ENCODE measurements around the gene CATSPERE. TPM values are rescaled to one million over a fixed set of nuclear protein-coding genes. Genes with fewer than 3 reads are reported as not detected.

Gene CATSPERE
- total and polyA plus RNA-seq, 9 of the 15 experiments (the other 6 are each of a cell fraction or from before 2014, with no cell fraction given) = 0.06 to 0.16 (median 0.09) TPM; not detected in 3

DNA sequence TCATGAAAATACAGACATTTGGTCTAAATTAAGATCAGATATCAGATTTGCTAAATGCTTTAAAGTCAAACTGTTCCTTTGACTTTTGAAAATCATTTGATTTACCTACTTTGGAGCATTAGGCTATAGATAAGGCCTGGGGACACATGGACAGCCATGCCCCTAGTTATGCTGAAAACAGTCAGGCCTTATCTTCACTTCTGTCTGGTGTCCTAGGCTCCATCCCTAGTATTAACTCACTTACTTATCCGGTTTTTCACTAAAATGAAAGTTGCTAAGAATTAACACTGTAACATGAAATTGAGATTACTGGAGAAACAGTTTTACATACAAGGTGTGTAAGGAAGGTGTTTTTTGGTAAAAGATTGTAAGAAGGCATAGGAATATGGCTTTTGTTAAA, 4.5 kb upstream of the CATSPERE start (continued):
- TF ChIP-seq, protein P1, sequence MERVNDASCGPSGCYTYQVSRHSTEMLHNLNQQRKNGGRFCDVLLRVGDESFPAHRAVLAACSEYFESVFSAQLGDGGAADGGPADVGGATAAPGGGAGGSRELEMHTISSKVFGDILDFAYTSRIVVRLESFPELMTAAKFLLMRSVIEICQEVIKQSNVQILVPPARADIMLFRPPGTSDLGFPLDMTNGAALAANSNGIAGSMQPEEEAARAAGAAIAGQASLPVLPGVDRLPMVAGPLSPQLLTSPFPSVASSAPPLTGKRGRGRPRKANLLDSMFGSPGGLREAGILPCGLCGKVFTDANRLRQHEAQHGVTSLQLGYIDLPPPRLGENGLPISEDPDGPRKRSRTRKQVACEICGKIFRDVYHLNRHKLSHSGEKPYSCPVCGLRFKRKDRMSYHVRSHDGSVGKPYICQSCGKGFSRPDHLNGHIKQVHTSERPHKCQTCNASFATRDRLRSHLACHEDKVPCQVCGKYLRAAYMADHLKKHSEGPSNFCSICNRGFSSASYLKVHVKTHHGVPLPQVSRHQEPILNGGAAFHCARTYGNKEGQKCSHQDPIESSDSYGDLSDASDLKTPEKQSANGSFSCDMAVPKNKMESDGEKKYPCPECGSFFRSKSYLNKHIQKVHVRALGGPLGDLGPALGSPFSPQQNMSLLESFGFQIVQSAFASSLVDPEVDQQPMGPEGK (CRISPR knock-in tag; IDR thresholded peaks at IDR 0.05; ENCODE audit: borderline replicate concordance) = no peak
- TF ChIP-seq SLC30A9 (CRISPR knock-in tag; IDR thresholded peaks at IDR 0.05) (no peak), RUNX1 (IDR thresholded peaks at IDR 0.05; ENCODE audit: low read depth) (no peak), CBFA2T2 (conservative IDR thresholded peaks at IDR 0.05) (peak; percentile 40; the same call in 1 of the 2 replicates), ZNF212 (CRISPR knock-in tag; IDR thresholded peaks at IDR 0.05) (no peak), XRCC4 (IDR thresholded peaks at IDR 0.05; ENCODE audit: extremely low read depth, insufficient read depth, insufficient read length) (no peak), BDP1 (IDR thresholded peaks at IDR 0.05; ENCODE audit: insufficient read depth, insufficient read length) (no peak), SMC3 (conservative IDR thresholded peaks at IDR 0.05; ENCODE audit: insufficient read depth, low read depth, low read length) (no peak), KLF1 (tag; IDR thresholded peaks at IDR 0.05) (no peak), HCFC1 (IDR thresholded peaks at IDR 0.05; ENCODE audit: low read depth, low read length) (no peak), TAL1 (IDR thresholded peaks at IDR 0.05) (peak; percentile 12; the same call in 1 of the 2 replicates), TCF3 (CRISPR knock-in tag; IDR thresholded peaks at IDR 0.05) (peak; percentile 20; the same call in 1 of the 2 replicates)
- TF ChIP-seq, protein P2, sequence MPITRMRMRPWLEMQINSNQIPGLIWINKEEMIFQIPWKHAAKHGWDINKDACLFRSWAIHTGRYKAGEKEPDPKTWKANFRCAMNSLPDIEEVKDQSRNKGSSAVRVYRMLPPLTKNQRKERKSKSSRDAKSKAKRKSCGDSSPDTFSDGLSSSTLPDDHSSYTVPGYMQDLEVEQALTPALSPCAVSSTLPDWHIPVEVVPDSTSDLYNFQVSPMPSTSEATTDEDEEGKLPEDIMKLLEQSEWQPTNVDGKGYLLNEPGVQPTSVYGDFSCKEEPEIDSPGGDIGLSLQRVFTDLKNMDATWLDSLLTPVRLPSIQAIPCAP (CRISPR knock-in tag; IDR thresholded peaks at IDR 0.05; ENCODE audit: borderline replicate concordance) = no peak
- TF ChIP-seq, protein P3, sequence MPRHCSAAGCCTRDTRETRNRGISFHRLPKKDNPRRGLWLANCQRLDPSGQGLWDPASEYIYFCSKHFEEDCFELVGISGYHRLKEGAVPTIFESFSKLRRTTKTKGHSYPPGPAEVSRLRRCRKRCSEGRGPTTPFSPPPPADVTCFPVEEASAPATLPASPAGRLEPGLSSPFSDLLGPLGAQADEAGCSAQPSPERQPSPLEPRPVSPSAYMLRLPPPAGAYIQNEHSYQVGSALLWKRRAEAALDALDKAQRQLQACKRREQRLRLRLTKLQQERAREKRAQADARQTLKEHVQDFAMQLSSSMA (CRISPR knock-in tag; IDR thresholded peaks at IDR 0.05) = no peak
- TF ChIP-seq, protein P4, sequence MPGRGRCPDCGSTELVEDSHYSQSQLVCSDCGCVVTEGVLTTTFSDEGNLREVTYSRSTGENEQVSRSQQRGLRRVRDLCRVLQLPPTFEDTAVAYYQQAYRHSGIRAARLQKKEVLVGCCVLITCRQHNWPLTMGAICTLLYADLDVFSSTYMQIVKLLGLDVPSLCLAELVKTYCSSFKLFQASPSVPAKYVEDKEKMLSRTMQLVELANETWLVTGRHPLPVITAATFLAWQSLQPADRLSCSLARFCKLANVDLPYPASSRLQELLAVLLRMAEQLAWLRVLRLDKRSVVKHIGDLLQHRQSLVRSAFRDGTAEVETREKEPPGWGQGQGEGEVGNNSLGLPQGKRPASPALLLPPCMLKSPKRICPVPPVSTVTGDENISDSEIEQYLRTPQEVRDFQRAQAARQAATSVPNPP (IDR thresholded peaks at IDR 0.05; ENCODE audit: borderline replicate concordance, insufficient read depth, insufficient read length) = no peak
- TF ChIP-seq, protein P5, sequence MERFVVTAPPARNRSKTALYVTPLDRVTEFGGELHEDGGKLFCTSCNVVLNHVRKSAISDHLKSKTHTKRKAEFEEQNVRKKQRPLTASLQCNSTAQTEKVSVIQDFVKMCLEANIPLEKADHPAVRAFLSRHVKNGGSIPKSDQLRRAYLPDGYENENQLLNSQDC (CRISPR knock-in tag; IDR thresholded peaks at IDR 0.05) = no peak
- TF ChIP-seq, protein P6, sequence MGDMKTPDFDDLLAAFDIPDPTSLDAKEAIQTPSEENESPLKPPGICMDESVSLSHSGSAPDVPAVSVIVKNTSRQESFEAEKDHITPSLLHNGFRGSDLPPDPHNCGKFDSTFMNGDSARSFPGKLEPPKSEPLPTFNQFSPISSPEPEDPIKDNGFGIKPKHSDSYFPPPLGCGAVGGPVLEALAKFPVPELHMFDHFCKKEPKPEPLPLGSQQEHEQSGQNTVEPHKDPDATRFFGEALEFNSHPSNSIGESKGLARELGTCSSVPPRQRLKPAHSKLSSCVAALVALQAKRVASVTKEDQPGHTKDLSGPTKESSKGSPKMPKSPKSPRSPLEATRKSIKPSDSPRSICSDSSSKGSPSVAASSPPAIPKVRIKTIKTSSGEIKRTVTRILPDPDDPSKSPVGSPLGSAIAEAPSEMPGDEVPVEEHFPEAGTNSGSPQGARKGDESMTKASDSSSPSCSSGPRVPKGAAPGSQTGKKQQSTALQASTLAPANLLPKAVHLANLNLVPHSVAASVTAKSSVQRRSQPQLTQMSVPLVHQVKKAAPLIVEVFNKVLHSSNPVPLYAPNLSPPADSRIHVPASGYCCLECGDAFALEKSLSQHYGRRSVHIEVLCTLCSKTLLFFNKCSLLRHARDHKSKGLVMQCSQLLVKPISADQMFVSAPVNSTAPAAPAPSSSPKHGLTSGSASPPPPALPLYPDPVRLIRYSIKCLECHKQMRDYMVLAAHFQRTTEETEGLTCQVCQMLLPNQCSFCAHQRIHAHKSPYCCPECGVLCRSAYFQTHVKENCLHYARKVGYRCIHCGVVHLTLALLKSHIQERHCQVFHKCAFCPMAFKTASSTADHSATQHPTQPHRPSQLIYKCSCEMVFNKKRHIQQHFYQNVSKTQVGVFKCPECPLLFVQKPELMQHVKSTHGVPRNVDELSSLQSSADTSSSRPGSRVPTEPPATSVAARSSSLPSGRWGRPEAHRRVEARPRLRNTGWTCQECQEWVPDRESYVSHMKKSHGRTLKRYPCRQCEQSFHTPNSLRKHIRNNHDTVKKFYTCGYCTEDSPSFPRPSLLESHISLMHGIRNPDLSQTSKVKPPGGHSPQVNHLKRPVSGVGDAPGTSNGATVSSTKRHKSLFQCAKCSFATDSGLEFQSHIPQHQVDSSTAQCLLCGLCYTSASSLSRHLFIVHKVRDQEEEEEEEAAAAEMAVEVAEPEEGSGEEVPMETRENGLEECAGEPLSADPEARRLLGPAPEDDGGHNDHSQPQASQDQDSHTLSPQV (IDR thresholded peaks at IDR 0.05) = 0 out of 2 replicates have a peak, but pooled peaks have one; percentile 18
- TF ChIP-seq, protein P7, sequence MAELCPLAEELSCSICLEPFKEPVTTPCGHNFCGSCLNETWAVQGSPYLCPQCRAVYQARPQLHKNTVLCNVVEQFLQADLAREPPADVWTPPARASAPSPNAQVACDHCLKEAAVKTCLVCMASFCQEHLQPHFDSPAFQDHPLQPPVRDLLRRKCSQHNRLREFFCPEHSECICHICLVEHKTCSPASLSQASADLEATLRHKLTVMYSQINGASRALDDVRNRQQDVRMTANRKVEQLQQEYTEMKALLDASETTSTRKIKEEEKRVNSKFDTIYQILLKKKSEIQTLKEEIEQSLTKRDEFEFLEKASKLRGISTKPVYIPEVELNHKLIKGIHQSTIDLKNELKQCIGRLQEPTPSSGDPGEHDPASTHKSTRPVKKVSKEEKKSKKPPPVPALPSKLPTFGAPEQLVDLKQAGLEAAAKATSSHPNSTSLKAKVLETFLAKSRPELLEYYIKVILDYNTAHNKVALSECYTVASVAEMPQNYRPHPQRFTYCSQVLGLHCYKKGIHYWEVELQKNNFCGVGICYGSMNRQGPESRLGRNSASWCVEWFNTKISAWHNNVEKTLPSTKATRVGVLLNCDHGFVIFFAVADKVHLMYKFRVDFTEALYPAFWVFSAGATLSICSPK (IDR thresholded peaks at IDR 0.05; ENCODE audit: borderline replicate concordance) = no peak
